MM.1S (cell line): ENCODE data around the gene HTRA1.

Experiments used
- CTCF ChIP-seq: fragments of 300-600 bp; sonication (generic); IDR thresholded peaks from 2 replicates; pipeline ENCODE4 v1.5.1; 2016; ENCODE audit warnings: antibody characterized with exemption, low read length, mixed read lengths
- EZH2 ChIP-seq: fragments of 300-600 bp; sonication (generic); optimal IDR thresholded peaks from 2 replicates; pipeline ENCODE3; 2017; ENCODE audit warnings: low read depth, mild to moderate bottlenecking, antibody characterized with exemption, low read length, mixed read lengths
- EZH2phosphoT487 ChIP-seq: fragments of 300-600 bp; sonication (generic); IDR thresholded peaks from 2 replicates; pipeline ENCODE4 v1.6.1; 2018; ENCODE audit warnings: antibody characterized with exemption, low read length

- TF ChIP-seq CTCF (no peak), EZH2 (no peak), EZH2phosphoT487 (no peak)
These were observed 5.6 kb downstream of the HTRA1 start for GRCh38 chr10:122466951-122467381.
